ENCODE results near the gene BUD31. TPM values are rescaled to one million over a fixed set of nuclear protein-coding genes. Genes with fewer than 3 reads are reported as not detected.

The BUD31 gene
- polyA plus RNA-seq, 1 donor = 109 TPM

GRCh38 chr7:99460651-99461050, 51.9 kb downstream of the BUD31 start:
- no peak for DNase-seq

- no peak for DNase-seq
Measured at GRCh38 chr7:99461221-99461620, 52.5 kb downstream of the BUD31 start.

DNA sequence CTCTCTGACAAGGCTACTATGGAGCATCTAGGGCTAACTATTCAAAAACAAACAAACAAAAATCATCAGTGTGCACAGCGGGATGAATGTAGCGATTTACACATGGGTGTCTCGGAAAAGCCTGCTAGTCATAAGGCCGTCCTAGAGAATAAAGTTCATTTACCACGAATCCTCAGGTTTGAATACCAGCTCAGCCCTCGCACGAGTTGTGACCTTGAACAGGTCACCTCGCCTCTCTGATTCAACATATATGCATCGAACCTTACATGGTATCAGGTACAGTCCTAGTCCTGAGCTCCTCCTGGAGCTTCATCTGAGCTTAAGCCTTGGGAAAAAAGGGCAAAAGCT, 56.6 kb downstream of the BUD31 start:
- DNase-seq = no peak

GRCh38 chr7:99468336-99468918, 59.7 kb downstream of the BUD31 start:
- DNase-seq = no peak

Other genes starting within 250 kb of the BUD31 start
- not detected for gene KPNA7, start 200.9 kb upstream of the BUD31 start, polyA plus RNA-seq (ENCODE audit: insufficient read length)
- gene MYH16, start 136.1 kb upstream of the BUD31 start, polyA plus RNA-seq (ENCODE audit: insufficient read length) = 0.20 TPM
- 108 TPM for gene ARPC1A, start 83.1 kb upstream of the BUD31 start, polyA plus RNA-seq (ENCODE audit: insufficient read length)
- 26.9 TPM for gene ARPC1B, start 34.2 kb upstream of the BUD31 start, polyA plus RNA-seq (ENCODE audit: insufficient read length)
- gene PDAP1, start 372 bp upstream of the BUD31 start, polyA plus RNA-seq (ENCODE audit: insufficient read length) = 137 TPM
- 6.0 TPM for gene PTCD1, start 29.8 kb downstream of the BUD31 start, polyA plus RNA-seq (ENCODE audit: insufficient read length)
- gene CPSF4, start 30.0 kb downstream of the BUD31 start, polyA plus RNA-seq (ENCODE audit: insufficient read length) = 41.8 TPM
- 421 TPM for gene ATP5MF, start 57.2 kb downstream of the BUD31 start, polyA plus RNA-seq (ENCODE audit: insufficient read length)
- gene ZNF789, start 63.9 kb downstream of the BUD31 start, polyA plus RNA-seq (ENCODE audit: insufficient read length) = 75.5 TPM
- gene ZNF394, start 91.3 kb downstream of the BUD31 start, polyA plus RNA-seq (ENCODE audit: insufficient read length) = 18.6 TPM
- gene ZKSCAN5, start 95.7 kb downstream of the BUD31 start, polyA plus RNA-seq (ENCODE audit: insufficient read length) = 16.8 TPM
- gene FAM200A, start 143.1 kb downstream of the BUD31 start, polyA plus RNA-seq (ENCODE audit: insufficient read length) = 16.2 TPM
- gene ZNF655, start 149.7 kb downstream of the BUD31 start, polyA plus RNA-seq (ENCODE audit: insufficient read length) = 114 TPM
- gene TMEM225B, start 189.3 kb downstream of the BUD31 start, polyA plus RNA-seq (ENCODE audit: insufficient read length) = 2.3 TPM
- 20.4 TPM for gene ZSCAN25, start 208.0 kb downstream of the BUD31 start, polyA plus RNA-seq (ENCODE audit: insufficient read length)

All from left kidney (tissue), 2 donors.